Activated naive CD4-positive, alpha-beta T cell treated with anti-CD3 and anti-CD28 coated beads for 36 hours (primary cell): ENCODE measurements around the gene DGCR6L. TPM values are rescaled to one million over a fixed set of nuclear protein-coding genes. Genes with fewer than 3 reads are reported as not detected.
A peak's percentile ranks its signal among the peaks of the same experiment; 100 is the strongest.
"Not testable (repeated sequence)": the region's sequence is repeated elsewhere in the genome, so short reads cannot be mapped to it uniquely, and the experiment has no call there.

Experiments used
- CTCF ChIA-PET: fragments of 350-600 bp; sonication (Branson Sonifier 250); formaldehyde crosslinking; loops from one replicate; lab custom pipeline; 2021; ENCODE audit warnings: antibody characterized with exemption; lab: Charles Lee
- DNase-seq: peaks from one replicate; pipeline ENCODE4 v3.0.0-alpha.2; 2020
- H3K27ac Mint-ChIP-seq: one replicate; pipeline ENCODE4 v1.8.0; 2021; ENCODE audit warnings: mild to moderate bottlenecking, mixed read lengths
- H3K27me3 Mint-ChIP-seq: one replicate; pipeline ENCODE4 v1.8.0; 2021; ENCODE audit warnings: low read depth, mixed read lengths
- H3K36me3 Mint-ChIP-seq: one replicate; pipeline ENCODE4 v1.8.0; 2021; ENCODE audit warnings: low read depth, mixed read lengths
- H3K4me1 Mint-ChIP-seq: one replicate; pipeline ENCODE4 v1.8.0; 2021; ENCODE audit warnings: low read depth, mixed read lengths
- H3K4me3 Mint-ChIP-seq: one replicate; pipeline ENCODE4 v1.8.0; 2021; ENCODE audit warnings: mild to moderate bottlenecking, moderate library complexity, mixed read lengths
- H3K9me3 Mint-ChIP-seq: one replicate; pipeline ENCODE4 v1.8.0; 2021; ENCODE audit warnings: mixed read lengths
- intact Hi-C: fragments of 100-400 bp; cut with micrococcal nuclease; formaldehyde crosslinking; loops from one replicate; pipeline ENCODE4 v1.15.1; 2023
- total RNA-seq, 2 experiments: library from RNA; stranded (reverse); gene quantifications; one replicate each; pipeline ENCODE4 v1.2.3, GENCODE V29; 2021

The DGCR6L gene
- total RNA-seq, 2 experiments from 2014 or later = 21.5 TPM

DNA sequence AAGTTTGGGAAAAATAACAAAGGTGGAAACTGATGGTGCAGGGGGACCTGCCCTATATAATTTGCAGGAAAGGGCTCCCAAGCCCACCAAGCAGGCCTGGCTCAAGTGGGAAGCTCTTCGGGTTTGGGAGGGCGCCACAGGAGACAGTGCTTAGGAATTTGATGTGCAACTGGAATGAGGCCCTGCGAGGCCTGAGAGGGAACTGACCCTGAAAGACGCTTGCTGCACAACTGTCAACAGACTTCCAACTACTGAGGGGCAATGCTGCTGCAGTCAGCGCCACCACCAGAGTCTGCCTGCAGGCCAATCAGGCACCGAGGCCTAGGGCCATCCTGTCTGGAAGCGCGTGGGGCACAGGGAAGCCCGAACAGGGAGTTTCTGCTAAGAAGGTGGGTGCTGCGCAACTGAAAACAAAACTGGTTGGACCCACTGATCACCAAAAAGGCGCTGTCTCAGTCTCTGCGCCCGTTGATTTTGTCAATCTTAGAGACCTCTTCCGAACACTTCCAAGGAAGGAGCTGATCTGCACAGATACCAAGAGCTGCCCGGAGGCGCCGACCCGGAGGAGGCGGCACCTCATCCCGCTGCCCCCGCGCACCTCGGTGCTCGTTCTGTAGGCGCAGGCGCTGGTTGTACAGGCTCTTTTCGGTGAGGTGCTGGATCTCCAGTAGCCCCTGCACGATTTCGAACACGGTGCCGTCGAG is 667 bp downstream of the DGCR6L start:
- no peak for DNase-seq
- intact Hi-C loops = no loop called here
- CTCF ChIA-PET = no interaction called here
- no peaks in the 10 kb centered on the region for H3K36me3 Mint-ChIP-seq
- H3K27ac Mint-ChIP-seq = peak overlapping the region; percentile 63
- peaks cover 59% of the 10 kb centered on the region for H3K4me1 Mint-ChIP-seq
- H3K4me3 Mint-ChIP-seq = peak overlapping the region; percentile 92
- no peaks in the 10 kb centered on the region for H3K9me3 Mint-ChIP-seq
- H3K27me3 Mint-ChIP-seq = no peaks in the 10 kb centered on the region

DNA sequence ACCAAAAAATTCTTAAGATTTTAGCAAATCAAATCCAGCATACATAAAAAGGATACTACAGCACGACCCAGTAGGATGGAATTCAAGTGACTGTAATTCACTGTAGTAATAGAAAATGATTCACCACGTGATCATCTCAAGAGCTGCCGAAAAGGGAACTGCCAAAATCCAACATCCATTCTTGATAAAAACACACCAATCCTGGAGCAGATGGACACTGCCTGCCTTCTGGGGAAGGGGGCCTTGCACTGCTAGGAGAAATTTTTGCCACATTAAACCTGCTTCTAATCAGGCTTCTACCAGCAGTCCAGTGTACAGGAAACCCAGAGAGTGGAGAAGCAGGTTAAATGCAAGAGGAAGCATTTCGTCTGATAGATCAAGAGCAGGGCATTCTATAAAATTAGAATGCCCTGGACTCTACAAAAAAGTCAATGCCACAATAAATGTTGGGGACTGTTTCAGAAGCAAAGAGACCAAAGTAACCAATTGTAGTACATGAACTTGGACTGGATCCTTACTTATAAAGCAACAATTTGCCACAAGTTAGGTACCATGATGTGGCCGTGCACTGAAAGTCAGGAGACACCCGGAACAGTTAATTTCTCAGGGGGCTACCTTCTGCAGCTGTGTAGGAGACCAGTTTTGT is 1.7 kb downstream of the DGCR6L start:
- DNase-seq, H3K27ac Mint-ChIP-seq, H3K9me3 Mint-ChIP-seq, H3K27me3 Mint-ChIP-seq, H3K36me3 Mint-ChIP-seq, intact Hi-C loops: not testable (repeated sequence)
- H3K4me1 Mint-ChIP-seq = peaks cover 49% of the 10 kb centered on the region
- H3K4me3 Mint-ChIP-seq = peak overlapping the region; percentile 92
- CTCF ChIA-PET = interaction anchor here (0.8 to 1.8 kb wide), 5 partner anchors 12 to 75 kb away, joined by 4 to 6 read pairs (median 4); partner anchors contain the start of gene ZNF74

DNA sequence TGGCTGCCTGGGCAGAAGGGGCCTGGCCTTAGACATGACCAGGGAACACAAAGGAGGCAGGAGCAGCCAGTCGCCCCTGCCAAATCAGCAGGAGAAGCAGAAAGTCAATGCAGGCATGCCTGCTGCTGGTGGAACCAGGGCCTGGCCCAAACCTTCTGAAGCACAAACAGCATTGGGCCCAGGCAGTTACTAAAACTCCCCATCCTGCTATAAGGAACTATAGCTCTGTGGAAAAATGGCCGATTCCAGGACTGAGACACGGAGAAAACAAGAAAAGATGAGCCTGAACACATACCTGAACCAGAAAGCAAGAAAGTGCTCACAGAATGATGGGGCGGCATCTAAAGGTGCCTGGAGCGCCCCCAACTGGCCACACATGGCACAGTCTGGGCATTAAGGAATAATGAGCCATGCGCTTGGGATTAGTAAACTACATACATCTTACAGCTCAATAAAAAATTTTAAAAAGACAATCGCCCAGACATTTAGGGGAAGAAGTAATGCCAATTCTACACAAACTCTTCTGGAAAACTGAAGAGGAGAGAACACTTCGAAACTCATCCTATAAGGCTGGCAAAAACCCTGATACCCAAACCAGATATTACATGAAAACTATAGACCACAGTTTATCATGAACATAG is 2.3 kb downstream of the DGCR6L start:
- H3K4me3 Mint-ChIP-seq, intact Hi-C loops, H3K36me3 Mint-ChIP-seq, H3K9me3 Mint-ChIP-seq, H3K27me3 Mint-ChIP-seq, H3K27ac Mint-ChIP-seq: not testable (repeated sequence)
- peaks cover 42% of the 10 kb centered on the region for H3K4me1 Mint-ChIP-seq
- CTCF ChIA-PET = interaction anchor here (0.8 to 1.8 kb wide), 5 partner anchors 12 to 76 kb away, joined by 4 to 6 read pairs (median 4); partner anchors contain the start of gene ZNF74
- DNase-seq = peak; percentile 62

DNA sequence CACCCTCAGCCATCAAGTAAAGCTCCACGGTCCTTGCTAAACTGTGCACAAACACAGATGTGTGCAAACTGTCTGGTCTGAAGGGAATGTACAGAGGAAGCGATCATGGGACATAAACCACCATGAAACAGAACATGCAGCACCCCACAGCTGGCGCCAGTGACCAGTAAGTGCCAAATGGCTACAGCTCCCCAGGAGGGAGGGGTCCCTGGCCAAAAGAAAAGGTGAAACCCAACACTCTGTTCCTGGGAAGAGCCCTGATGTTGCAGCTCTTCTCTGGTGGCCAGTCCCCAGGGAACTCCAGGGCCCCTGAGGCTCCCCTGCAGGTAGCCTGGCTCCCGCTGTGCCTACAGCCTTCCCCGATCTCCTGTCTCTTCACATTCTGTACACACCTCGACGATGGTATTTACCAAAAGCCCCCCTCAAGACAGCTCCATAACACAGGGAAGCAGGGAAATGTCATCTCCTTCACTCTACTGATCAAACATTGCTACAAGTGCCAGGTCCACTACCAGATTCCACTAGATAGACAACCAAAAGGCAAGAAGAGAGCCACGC is 2.9 kb downstream of the DGCR6L start:
- no peak overlapping the region for H3K4me3 Mint-ChIP-seq
- H3K4me1 Mint-ChIP-seq = peaks cover 39% of the 10 kb centered on the region
- no peaks in the 10 kb centered on the region for H3K9me3 Mint-ChIP-seq
- DNase-seq = no peak
- no peak overlapping the region for H3K27ac Mint-ChIP-seq
- H3K27me3 Mint-ChIP-seq = no peaks in the 10 kb centered on the region
- no peaks in the 10 kb centered on the region for H3K36me3 Mint-ChIP-seq
- intact Hi-C loops = no loop called here
- CTCF ChIA-PET = interaction anchor here (0.8 to 1.8 kb wide), 5 partner anchors 11 to 77 kb away, joined by 4 to 6 read pairs (median 4); partner anchors contain the start of gene ZNF74

DNA sequence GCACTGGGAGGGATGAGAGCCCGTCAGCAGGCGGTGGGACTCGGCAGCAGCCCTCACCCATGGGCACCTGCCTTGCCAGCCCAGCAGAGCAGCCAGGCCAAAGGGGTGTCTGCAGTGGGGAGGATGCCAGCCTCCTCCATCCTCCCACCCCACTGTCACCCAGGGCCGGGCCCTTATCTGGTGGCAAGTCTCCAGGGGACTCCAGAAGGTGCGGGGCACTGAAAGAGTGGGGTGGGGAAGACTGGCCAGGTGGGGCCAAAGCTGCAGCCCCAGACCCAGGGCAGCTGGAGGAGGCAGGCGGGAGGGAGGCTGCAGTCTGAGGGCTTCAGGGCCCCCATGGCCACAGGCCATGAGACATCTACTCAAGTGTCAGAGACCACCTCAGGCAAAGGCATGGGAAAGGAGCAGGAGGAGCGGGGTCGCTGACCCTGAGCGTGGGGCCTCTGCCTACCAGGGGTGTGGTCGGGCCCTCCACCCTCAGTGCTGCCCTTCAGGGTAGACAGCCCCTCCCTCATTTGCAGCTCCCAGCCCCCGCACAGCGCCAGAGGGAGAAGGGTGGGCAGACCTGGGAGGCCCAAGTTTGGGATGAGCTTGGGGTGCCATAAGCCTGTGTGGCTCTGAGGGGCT is 3.5 kb downstream of the DGCR6L start:
- Mint-ChIP-seq H3K9me3 (no peaks in the 10 kb centered on the region), H3K27ac (no peak overlapping the region), H3K4me3 (no peak overlapping the region), H3K27me3 (no peaks in the 10 kb centered on the region), H3K4me1 (peaks cover 33% of the 10 kb centered on the region), H3K36me3 (no peaks in the 10 kb centered on the region)
- intact Hi-C loops = no loop called here
- DNase-seq = no peak
- CTCF ChIA-PET = interaction anchor here (1.8 kb wide), 1 partner anchor 25 kb away, joined by 6 read pairs; no protein-coding TSS in a partner anchor

DNA sequence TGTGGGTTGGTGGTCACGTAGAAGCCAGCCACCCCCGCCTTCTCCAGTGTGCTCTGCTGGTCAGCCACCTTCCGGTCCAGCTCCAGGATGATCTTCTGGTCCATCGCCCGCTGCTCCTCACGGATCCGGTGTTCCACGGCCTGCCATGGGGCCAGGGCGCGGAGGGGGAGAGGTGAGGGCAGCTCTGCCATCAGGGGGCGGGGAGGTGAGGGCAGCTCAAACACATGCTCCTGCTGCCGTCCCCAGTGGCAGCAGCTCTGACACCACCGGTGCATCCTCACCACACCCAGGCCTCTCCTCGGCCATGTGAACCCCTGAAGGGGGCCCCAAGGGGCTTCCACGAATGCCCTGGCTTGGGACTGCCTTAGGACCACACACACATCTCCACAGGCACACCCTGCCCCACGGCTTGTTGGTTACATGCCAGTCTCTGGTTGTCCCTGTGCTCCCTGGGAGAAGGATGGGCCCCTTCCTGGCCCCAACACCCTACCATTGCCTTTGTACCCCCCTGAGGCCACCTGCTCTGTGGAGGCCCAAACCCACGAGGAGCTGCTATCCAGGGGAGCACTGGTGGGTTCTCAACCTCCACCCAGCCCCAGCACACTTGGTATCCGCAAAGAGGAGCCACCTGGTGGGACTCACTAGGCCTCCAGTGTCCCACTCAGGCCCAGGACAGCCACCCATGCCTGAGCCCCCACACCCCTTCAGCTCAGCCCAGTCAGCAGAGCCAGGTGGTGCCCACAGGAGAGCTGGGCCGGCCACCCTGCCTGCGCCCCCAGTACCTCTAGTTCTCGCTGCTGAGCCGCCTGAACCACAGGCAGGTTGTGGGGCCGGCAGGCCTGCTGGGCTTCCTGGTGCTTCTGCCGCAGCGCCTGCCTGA is 4.3 kb downstream of the DGCR6L start:
- no peak overlapping the region for H3K27ac Mint-ChIP-seq
- intact Hi-C loops = no loop called here
- CTCF ChIA-PET = interaction anchor here (1.1 kb wide), 1 partner anchor 105 kb away, joined by 3 read pairs; no protein-coding TSS in a partner anchor
- no peaks in the 10 kb centered on the region for H3K36me3 Mint-ChIP-seq
- peaks cover 26% of the 10 kb centered on the region for H3K4me1 Mint-ChIP-seq
- H3K27me3 Mint-ChIP-seq = no peaks in the 10 kb centered on the region
- no peak for DNase-seq
- no peaks in the 10 kb centered on the region for H3K9me3 Mint-ChIP-seq
- H3K4me3 Mint-ChIP-seq = no peak overlapping the region

DNA sequence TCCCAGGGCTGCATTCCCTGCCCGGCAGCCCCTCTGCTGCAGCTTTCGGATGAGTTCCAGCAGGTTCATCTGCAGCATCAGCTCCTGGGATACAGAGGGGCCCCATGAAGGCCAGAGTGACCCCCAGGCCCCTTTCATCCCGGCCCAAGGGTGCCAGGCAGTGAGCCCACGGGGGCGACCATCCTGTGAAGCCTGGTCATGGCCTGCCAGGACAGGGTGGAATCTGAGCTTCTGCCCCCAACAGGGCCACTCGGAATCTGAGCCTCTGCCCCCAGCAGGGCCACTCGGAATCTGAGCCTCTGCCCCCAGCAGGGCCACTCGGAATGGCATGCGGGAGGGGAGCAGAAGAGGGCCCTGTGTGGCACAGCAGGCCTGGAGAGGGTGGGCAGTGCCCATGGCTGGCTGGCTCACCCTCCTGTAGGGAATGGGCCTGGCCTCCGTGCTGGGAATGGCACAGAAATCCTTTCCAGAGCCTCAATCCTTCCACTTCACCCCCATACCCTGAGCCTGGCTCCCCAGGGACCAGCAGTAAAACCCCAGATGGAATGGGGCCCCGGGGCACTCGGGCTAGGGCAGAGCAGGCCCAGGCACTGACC is 5.0 kb downstream of the DGCR6L start:
- CTCF ChIA-PET = interaction anchor here (1.1 kb wide), 1 partner anchor 105 kb away, joined by 3 read pairs; no protein-coding TSS in a partner anchor
- H3K27me3 Mint-ChIP-seq, intact Hi-C loops, H3K4me3 Mint-ChIP-seq, H3K36me3 Mint-ChIP-seq, H3K9me3 Mint-ChIP-seq, DNase-seq, H3K27ac Mint-ChIP-seq: not testable (repeated sequence)
- H3K4me1 Mint-ChIP-seq = peaks cover 24% of the 10 kb centered on the region

DNA sequence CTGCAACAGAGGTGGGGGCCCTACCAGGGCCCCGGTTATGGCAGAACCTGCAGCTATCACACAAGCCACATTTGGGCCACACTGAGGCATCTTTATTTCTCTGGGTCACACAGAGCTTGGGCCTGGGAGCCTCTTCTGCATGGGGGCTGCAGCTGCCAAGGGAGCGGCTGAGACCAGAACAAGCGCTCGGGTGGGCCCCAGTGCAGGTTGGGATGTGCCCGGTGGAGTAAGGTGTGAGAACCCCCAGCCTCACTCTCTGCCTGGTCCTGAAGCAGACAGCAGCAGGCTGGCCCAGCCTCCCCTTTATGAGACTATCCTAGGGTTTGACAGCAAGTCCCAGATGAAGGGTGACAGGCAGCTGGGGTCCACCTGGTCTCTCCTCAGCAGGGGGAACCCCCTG is 5.7 kb downstream of the DGCR6L start:
- intact Hi-C loops, H3K4me3 Mint-ChIP-seq, H3K27ac Mint-ChIP-seq, H3K27me3 Mint-ChIP-seq, H3K9me3 Mint-ChIP-seq, H3K36me3 Mint-ChIP-seq, DNase-seq, CTCF ChIA-PET: not testable (repeated sequence)
- H3K4me1 Mint-ChIP-seq = peaks cover 22% of the 10 kb centered on the region

DNA sequence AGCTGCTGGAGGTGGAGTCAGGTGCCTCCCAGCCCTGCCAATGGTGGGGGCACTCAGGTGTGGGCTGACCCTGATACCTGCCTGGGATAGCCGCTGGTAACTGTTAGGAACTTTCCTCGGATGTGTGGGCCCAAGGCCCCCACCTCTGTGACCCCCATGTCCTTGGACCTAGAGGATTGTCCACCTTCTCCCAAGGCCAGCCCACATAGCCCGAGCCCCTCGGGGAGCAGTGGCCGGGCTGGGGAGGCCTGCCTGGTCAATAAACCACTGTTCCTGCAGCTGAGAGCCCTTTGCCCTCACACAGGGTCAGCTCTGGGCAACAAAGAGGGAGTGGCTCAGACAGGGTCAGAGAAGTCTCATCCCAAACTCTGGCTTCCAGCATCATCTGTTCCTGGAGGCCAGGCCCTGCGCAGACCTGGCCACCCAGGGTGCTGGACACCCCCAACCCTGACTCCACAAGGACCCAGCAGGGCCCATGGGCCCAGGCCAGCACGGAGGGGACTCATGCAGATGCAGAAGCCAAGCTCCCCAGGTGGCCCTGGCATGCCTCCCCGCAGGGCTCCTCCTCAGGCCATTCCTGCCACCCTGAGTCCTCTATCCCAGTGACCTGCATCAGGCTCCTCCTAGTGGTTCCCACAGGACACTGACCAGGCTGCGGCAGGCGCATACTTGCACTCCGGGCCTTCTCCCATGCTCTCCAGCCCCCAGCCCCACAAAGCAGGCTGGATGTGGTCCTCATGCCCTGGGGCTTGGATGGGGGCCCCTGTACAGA is 6.4 kb downstream of the DGCR6L start:
- H3K4me3 Mint-ChIP-seq, intact Hi-C loops, H3K27me3 Mint-ChIP-seq, H3K9me3 Mint-ChIP-seq, CTCF ChIA-PET, DNase-seq, H3K27ac Mint-ChIP-seq, H3K36me3 Mint-ChIP-seq: not testable (repeated sequence)
- peaks cover 16% of the 10 kb centered on the region for H3K4me1 Mint-ChIP-seq

DNA sequence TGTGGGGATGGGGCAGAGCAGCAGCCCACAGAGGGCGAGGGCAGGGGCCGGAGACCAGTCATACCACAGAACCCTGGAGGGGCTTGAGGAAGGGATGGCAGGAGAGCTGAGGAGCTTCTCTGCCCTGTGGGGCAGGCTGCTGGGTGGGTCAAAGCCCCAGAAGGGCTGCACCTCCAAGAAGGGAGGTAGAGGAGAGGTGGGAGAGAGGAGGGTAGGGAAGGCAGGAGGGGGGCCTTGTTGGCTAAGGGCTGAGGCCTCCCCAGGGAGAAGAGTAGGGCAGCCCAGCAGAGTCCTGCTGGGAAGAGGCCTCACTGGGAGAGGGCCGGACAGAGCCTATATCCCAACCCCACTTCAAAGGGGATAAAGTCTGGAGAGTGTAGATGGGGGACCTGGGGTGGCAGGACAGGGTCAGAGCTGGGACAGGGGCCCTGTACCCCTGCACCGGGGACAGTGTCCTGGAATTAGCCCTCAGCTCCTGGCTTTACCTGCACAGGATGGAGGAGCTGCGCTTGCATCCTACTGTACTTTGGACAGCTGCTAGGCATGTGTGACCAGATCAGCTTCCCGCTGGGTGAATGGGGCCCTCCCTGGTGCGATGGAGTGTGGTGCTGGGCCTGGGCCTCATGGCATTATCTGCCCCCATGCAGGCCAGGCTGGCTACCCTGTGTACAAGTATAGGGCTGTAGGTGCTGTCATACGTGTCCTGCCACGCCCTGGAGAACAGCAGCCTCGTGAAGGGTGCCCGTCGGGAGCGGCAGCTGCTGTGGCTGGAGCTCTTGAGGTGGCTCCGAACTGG is 7.3 kb downstream of the DGCR6L start:
- Mint-ChIP-seq H3K4me3 (no peak overlapping the region), H3K9me3 (no peaks in the 10 kb centered on the region), H3K27me3 (no peaks in the 10 kb centered on the region), H3K4me1 (peaks cover 7% of the 10 kb centered on the region), H3K36me3 (no peaks in the 10 kb centered on the region), H3K27ac (no peak overlapping the region)
- CTCF ChIA-PET = no interaction called here
- intact Hi-C loops = no loop called here
- no peak for DNase-seq
